ENCODE data around the gene RNF225. TPM values are rescaled to one million over a fixed set of nuclear protein-coding genes. Genes with fewer than 3 reads are reported as not detected.

Gene RNF225
- total and polyA plus RNA-seq, 2 of the 13 experiments (the other 11 are each of a cell fraction or from before 2014, with no cell fraction given), result not detected

GRCh38 chr19:58387338-58388174 is 7.9 kb upstream of the RNF225 start (continued):
- TF ChIP-seq ZBTB40 (IDR thresholded peaks at IDR 0.05) (no peak), ZBTB40 (CRISPR knock-in tag; IDR thresholded peaks at IDR 0.05) (no peak), ZNF704 (CRISPR knock-in tag; IDR thresholded peaks at IDR 0.05; ENCODE audit: borderline replicate concordance) (no peak), ZBTB7A (CRISPR knock-in tag; IDR thresholded peaks at IDR 0.05) (no peak), ZNF180 (CRISPR knock-in tag; IDR thresholded peaks at IDR 0.05; ENCODE audit: borderline replicate concordance, low read depth) (no peak), ZNF354B (CRISPR knock-in tag; IDR thresholded peaks at IDR 0.05) (peak; percentile 56; the same call in 1 of the 2 replicates), SP4 (CRISPR knock-in tag; IDR thresholded peaks at IDR 0.05) (no peak), ZNF205 (CRISPR knock-in tag; IDR thresholded peaks at IDR 0.05) (no peak), PAF1 (CRISPR knock-in tag; IDR thresholded peaks at IDR 0.05) (no peak), TIGD3 (CRISPR knock-in tag; IDR thresholded peaks at IDR 0.05; ENCODE audit: borderline replicate concordance) (0 out of 2 replicates have a peak, but pooled peaks have one; percentile 61), PHF21A (CRISPR knock-in tag; IDR thresholded peaks at IDR 0.05) (no peak), PITX1 (CRISPR knock-in tag; IDR thresholded peaks at IDR 0.05) (peak; percentile 24; the same call in 1 of the 2 replicates), MEIS2 (CRISPR knock-in tag; IDR thresholded peaks at IDR 0.05) (0 out of 2 replicates have a peak, but pooled peaks have one; percentile 11), ZFP36 (IDR thresholded peaks at IDR 0.05; ENCODE audit: borderline replicate concordance, low read depth, low read length, partially characterized antibody) (no peak), TBL1XR1 (IDR thresholded peaks at IDR 0.05; ENCODE audit: borderline replicate concordance, low read length, partially characterized antibody) (no peak), RARG (CRISPR knock-in tag; IDR thresholded peaks at IDR 0.05; ENCODE audit: low read depth) (no peak)
- TF ChIP-seq, protein P1, sequence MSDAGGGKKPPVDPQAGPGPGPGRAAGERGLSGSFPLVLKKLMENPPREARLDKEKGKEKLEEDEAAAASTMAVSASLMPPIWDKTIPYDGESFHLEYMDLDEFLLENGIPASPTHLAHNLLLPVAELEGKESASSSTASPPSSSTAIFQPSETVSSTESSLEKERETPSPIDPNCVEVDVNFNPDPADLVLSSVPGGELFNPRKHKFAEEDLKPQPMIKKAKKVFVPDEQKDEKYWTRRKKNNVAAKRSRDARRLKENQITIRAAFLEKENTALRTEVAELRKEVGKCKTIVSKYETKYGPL (CRISPR knock-in tag; IDR thresholded peaks at IDR 0.05), result no peak
